DOHH2 (cell line): Measurements from ENCODE around the gene DNAJB14.

Source experiments
- CTCF ChIP-seq: fragments of 200-600 bp; sonication (generic); IDR thresholded peaks from one replicate; pipeline ENCODE4 v1.5.1; 2014; ENCODE audit warnings: antibody characterized with exemption, mild to moderate bottlenecking, low read depth, low read length; ENCODE audit not compliant: poor library complexity, severe bottlenecking
- EZH2phosphoT487 ChIP-seq: fragments of 200-600 bp; sonication (generic); IDR thresholded peaks from 2 replicates; pipeline ENCODE4 v1.6.1; 2017; ENCODE audit warnings: borderline replicate concordance, mild to moderate bottlenecking, antibody characterized with exemption, low read length, moderate library complexity, mixed read lengths

GRCh38 chr4:99853999-99854398, 92.4 kb downstream of the DNAJB14 start:
- TF ChIP-seq CTCF = no peak
- no peak for TF ChIP-seq EZH2phosphoT487
